IMR-90 (cell line): ENCODE results near the gene ATP2B2.

Experiments
- BHLHE40 ChIP-seq: fragments of 150-350 bp; IDR thresholded peaks from 2 replicates; pipeline ENCODE4 v1.6.1; 2016; ENCODE audit warnings: mild to moderate bottlenecking, low read depth, low read length
- CEBPB ChIP-seq: IDR thresholded peaks from 2 replicates; pipeline ENCODE4 v1.6.1; 2012; ENCODE audit warnings: low read depth, low read length, improper control_type of control experiment
- CHD1 ChIP-seq: IDR thresholded peaks from 2 replicates; pipeline ENCODE4 v1.6.1; 2012; ENCODE audit warnings: low read depth, low read length, improper control_type of control experiment
- FOS ChIP-seq: fragments of 150-350 bp; IDR thresholded peaks from 2 replicates; pipeline ENCODE4 v1.6.1; 2016; ENCODE audit warnings: low read depth, low read length
- MAFK ChIP-seq: IDR thresholded peaks from 2 replicates; pipeline ENCODE4 v1.6.1; 2012; ENCODE audit warnings: low read depth, low read length, improper control_type of control experiment
- MXI1 ChIP-seq: IDR thresholded peaks from 2 replicates; pipeline ENCODE4 v1.6.1; 2012; ENCODE audit warnings: low read depth, mild to moderate bottlenecking, low read length, moderate library complexity, borderline replicate concordance
- POLR2A ChIP-seq: IDR thresholded peaks from 2 replicates; pipeline ENCODE4 v1.6.1; 2012; ENCODE audit warnings: mild to moderate bottlenecking, low read depth, low read length
- RAD21 ChIP-seq: IDR thresholded peaks from 2 replicates; pipeline ENCODE4 v1.6.1; 2012; ENCODE audit warnings: low read length, improper control_type of control experiment
- RCOR1 ChIP-seq: IDR thresholded peaks from 2 replicates; pipeline ENCODE4 v1.6.1; 2012; ENCODE audit warnings: mild to moderate bottlenecking, low read length, improper control_type of control experiment; ENCODE audit not compliant: insufficient replicate concordance
- RFX5 ChIP-seq: IDR thresholded peaks from 2 replicates; pipeline ENCODE4 v1.8.0; 2012; ENCODE audit warnings: low read depth, mild to moderate bottlenecking, low read length, moderate library complexity
- SMC3 ChIP-seq: fragments of 150-350 bp; IDR thresholded peaks from 2 replicates; pipeline ENCODE4 v1.6.1; 2016; ENCODE audit warnings: low read depth, mild to moderate bottlenecking, antibody characterized with exemption, low read length, moderate library complexity
- TF ChIP-seq, protein P1 (sequence below): conservative IDR thresholded peaks from 2 replicates; pipeline ENCODE4 v1.5.1; 2012; ENCODE audit warnings: mild to moderate bottlenecking, low read depth, low read length, improper control_type of control experiment
- TF ChIP-seq, protein P2 (sequence below): fragments of 150-350 bp; IDR thresholded peaks from 2 replicates; pipeline ENCODE4 v1.6.1; 2017; ENCODE audit warnings: mild to moderate bottlenecking, antibody characterized with exemption, low read length, low read depth
- TF ChIP-seq, protein P3 (sequence below): fragments of 150-350 bp; IDR thresholded peaks from 2 replicates; pipeline ENCODE4 v1.6.1; 2016; ENCODE audit warnings: low read depth, mild to moderate bottlenecking, low read length, moderate library complexity, borderline replicate concordance

DNA sequence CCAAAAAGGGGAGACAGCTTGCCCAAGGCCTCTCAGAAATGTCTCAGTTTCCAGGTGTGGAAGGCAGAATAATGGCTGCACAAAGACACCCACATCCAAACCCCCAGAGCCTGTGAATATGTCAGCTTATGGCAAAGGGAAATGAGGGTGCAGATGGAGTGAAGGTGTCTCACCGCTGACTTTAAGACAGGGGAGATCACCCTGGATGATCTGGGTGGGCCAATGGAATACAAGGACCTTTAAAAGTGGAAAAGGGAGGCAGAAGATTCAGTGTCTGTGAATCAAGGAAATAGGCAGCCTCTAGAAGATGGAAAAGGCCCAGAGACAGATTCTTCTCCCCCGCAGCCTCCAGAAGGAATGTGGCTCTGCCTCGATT, 48.8 kb upstream of the ATP2B2 start:
- TF ChIP-seq, protein P1, sequence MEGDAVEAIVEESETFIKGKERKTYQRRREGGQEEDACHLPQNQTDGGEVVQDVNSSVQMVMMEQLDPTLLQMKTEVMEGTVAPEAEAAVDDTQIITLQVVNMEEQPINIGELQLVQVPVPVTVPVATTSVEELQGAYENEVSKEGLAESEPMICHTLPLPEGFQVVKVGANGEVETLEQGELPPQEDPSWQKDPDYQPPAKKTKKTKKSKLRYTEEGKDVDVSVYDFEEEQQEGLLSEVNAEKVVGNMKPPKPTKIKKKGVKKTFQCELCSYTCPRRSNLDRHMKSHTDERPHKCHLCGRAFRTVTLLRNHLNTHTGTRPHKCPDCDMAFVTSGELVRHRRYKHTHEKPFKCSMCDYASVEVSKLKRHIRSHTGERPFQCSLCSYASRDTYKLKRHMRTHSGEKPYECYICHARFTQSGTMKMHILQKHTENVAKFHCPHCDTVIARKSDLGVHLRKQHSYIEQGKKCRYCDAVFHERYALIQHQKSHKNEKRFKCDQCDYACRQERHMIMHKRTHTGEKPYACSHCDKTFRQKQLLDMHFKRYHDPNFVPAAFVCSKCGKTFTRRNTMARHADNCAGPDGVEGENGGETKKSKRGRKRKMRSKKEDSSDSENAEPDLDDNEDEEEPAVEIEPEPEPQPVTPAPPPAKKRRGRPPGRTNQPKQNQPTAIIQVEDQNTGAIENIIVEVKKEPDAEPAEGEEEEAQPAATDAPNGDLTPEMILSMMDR: no peak
- TF ChIP-seq RFX5: no peak
- no peak for TF ChIP-seq SMC3
- TF ChIP-seq, protein P2, sequence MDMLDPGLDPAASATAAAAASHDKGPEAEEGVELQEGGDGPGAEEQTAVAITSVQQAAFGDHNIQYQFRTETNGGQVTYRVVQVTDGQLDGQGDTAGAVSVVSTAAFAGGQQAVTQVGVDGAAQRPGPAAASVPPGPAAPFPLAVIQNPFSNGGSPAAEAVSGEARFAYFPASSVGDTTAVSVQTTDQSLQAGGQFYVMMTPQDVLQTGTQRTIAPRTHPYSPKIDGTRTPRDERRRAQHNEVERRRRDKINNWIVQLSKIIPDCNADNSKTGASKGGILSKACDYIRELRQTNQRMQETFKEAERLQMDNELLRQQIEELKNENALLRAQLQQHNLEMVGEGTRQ: no peak
- TF ChIP-seq POLR2A: no peak
- no peak for TF ChIP-seq MAFK
- TF ChIP-seq BHLHE40: no peak
- TF ChIP-seq FOS: no peak
- no peak for TF ChIP-seq RAD21
- TF ChIP-seq CEBPB: no peak
- TF ChIP-seq RCOR1: no peak
- TF ChIP-seq CHD1: no peak
- TF ChIP-seq MXI1: no peak
- TF ChIP-seq, protein P3, sequence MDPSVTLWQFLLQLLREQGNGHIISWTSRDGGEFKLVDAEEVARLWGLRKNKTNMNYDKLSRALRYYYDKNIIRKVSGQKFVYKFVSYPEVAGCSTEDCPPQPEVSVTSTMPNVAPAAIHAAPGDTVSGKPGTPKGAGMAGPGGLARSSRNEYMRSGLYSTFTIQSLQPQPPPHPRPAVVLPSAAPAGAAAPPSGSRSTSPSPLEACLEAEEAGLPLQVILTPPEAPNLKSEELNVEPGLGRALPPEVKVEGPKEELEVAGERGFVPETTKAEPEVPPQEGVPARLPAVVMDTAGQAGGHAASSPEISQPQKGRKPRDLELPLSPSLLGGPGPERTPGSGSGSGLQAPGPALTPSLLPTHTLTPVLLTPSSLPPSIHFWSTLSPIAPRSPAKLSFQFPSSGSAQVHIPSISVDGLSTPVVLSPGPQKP: no peak
